ENCODE data around the gene TTLL5.

DNA sequence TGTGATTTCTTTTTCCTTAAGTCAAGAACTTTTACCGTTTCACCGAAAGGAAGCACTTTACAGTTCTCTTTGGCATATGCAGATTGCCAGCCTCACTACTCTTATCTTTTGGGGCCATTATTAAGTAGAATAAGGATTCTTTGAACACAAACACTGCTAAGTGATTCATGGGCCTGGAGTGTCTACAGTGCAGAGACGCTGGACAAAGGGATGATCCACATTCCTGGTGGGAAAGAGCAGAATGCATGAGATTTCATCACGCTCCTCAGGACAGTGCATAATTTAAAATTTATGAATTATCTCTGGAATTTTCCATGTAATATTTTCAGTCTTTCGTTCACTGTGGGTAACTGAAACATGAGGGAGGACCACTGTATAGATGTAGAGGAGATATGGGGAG, 90.2 kb downstream of the TTLL5 start:
- TF ChIP-seq, protein P1, sequence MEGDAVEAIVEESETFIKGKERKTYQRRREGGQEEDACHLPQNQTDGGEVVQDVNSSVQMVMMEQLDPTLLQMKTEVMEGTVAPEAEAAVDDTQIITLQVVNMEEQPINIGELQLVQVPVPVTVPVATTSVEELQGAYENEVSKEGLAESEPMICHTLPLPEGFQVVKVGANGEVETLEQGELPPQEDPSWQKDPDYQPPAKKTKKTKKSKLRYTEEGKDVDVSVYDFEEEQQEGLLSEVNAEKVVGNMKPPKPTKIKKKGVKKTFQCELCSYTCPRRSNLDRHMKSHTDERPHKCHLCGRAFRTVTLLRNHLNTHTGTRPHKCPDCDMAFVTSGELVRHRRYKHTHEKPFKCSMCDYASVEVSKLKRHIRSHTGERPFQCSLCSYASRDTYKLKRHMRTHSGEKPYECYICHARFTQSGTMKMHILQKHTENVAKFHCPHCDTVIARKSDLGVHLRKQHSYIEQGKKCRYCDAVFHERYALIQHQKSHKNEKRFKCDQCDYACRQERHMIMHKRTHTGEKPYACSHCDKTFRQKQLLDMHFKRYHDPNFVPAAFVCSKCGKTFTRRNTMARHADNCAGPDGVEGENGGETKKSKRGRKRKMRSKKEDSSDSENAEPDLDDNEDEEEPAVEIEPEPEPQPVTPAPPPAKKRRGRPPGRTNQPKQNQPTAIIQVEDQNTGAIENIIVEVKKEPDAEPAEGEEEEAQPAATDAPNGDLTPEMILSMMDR (IDR thresholded peaks at IDR 0.05), result no peak
- TF ChIP-seq POLR2A (IDR thresholded peaks at IDR 0.05), result no peak
- no peak for TF ChIP-seq POLR2AphosphoS5 (IDR thresholded peaks at IDR 0.05)
